ENCODE results near the gene COQ8A.

- TF ChIP-seq CTCF (IDR thresholded peaks at IDR 0.05) (no peak), POLR2A (IDR thresholded peaks at IDR 0.05) (no peak)
These were observed 47.1 kb downstream of the COQ8A start for GRCh38 chr1:226987179-226987536.

Measured in lower leg skin (tissue), 3 donors.